OCI-LY3 (cell line): ENCODE measurements around the gene ME3.

Source experiments
- EZH2phosphoT487 ChIP-seq: fragments of 200-600 bp; shearing (Covaris generic); IDR thresholded peaks from 2 replicates; pipeline ENCODE4 v1.6.1; 2018; ENCODE audit warnings: antibody characterized with exemption, mixed run types, low read depth
- TF ChIP-seq, protein P1 (sequence below): fragments of 200-600, 300-600 bp; sonication (generic); IDR thresholded peaks from 2 replicates; pipeline ENCODE4 v1.5.1; 2014; ENCODE audit warnings: antibody characterized with exemption, low read length, low read depth

- TF ChIP-seq, protein P1, sequence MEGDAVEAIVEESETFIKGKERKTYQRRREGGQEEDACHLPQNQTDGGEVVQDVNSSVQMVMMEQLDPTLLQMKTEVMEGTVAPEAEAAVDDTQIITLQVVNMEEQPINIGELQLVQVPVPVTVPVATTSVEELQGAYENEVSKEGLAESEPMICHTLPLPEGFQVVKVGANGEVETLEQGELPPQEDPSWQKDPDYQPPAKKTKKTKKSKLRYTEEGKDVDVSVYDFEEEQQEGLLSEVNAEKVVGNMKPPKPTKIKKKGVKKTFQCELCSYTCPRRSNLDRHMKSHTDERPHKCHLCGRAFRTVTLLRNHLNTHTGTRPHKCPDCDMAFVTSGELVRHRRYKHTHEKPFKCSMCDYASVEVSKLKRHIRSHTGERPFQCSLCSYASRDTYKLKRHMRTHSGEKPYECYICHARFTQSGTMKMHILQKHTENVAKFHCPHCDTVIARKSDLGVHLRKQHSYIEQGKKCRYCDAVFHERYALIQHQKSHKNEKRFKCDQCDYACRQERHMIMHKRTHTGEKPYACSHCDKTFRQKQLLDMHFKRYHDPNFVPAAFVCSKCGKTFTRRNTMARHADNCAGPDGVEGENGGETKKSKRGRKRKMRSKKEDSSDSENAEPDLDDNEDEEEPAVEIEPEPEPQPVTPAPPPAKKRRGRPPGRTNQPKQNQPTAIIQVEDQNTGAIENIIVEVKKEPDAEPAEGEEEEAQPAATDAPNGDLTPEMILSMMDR: no peak
- no peak for TF ChIP-seq EZH2phosphoT487
Observed at GRCh38 chr11:86463120-86463519, 209.3 kb downstream of the ME3 start.
